Right hindlimb (tissue), 1 donor: ENCODE data around the gene SLC26A11.
A peak's percentile ranks its signal among the peaks of the same experiment; 100 is the strongest.
"Not testable (repeated sequence)": the region's sequence is repeated elsewhere in the genome, so short reads cannot be mapped to it uniquely, and the experiment has no call there.

ENCODE experiments used
- DNase-seq: peaks from one replicate; pipeline ENCODE4 v3.0.0-alpha.2; 2018

SLC26A11 gene

GRCh38 chr17:80219013-80219762, 1.0 kb upstream of the SLC26A11 start:
- DNase-seq = peak; percentile 71

GRCh38 chr17:80219763-80220053, 519 bp upstream of the SLC26A11 start:
- no peak for DNase-seq

- DNase-seq = peak; percentile 35
These were observed 549 bp downstream of the SLC26A11 start for GRCh38 chr17:80220736-80221215.

GRCh38 chr17:80221351-80222105, 1.3 kb downstream of the SLC26A11 start:
- DNase-seq = no peak

- no peak for DNase-seq
These were observed 2.3 kb downstream of the SLC26A11 start for GRCh38 chr17:80222376-80223141.

- no peak for DNase-seq
These were observed 3.1 kb downstream of the SLC26A11 start for GRCh38 chr17:80223142-80223815.

- DNase-seq = no peak
These were observed 3.7 kb downstream of the SLC26A11 start for GRCh38 chr17:80223838-80224497.

- no peak for DNase-seq
These were observed 4.5 kb downstream of the SLC26A11 start for GRCh38 chr17:80224683-80225082.

- no peak for DNase-seq
These were observed 5.0 kb downstream of the SLC26A11 start for GRCh38 chr17:80225230-80225629.

GRCh38 chr17:80227156-80227555, 6.9 kb downstream of the SLC26A11 start:
- DNase-seq = no peak

- DNase-seq = no peak
These were observed 7.4 kb downstream of the SLC26A11 start for GRCh38 chr17:80227666-80228065.

- no peak for DNase-seq
These were observed 8.2 kb downstream of the SLC26A11 start for GRCh38 chr17:80228477-80228876.

GRCh38 chr17:80229011-80229410, 8.8 kb downstream of the SLC26A11 start:
- DNase-seq = no peak

- DNase-seq = no peak
These were observed 12.2 kb downstream of the SLC26A11 start for GRCh38 chr17:80232438-80232837.

- DNase-seq = no peak
These were observed 13.0 kb downstream of the SLC26A11 start for GRCh38 chr17:80233202-80233601.

- no peak for DNase-seq
These were observed 16.7 kb downstream of the SLC26A11 start for GRCh38 chr17:80236911-80237310.

- no peak for DNase-seq
These were observed 17.2 kb downstream of the SLC26A11 start for GRCh38 chr17:80237386-80237785.

- no peak for DNase-seq
These were observed 22.3 kb downstream of the SLC26A11 start for GRCh38 chr17:80242505-80242904.

- no peak for DNase-seq
These were observed 23.6 kb downstream of the SLC26A11 start for GRCh38 chr17:80243526-80244433.

GRCh38 chr17:80244448-80244847, 24.2 kb downstream of the SLC26A11 start:
- DNase-seq = not testable (repeated sequence)

GRCh38 chr17:80244871-80245509, 24.8 kb downstream of the SLC26A11 start:
- DNase-seq = no peak
